Kidney (tissue), 14 donors: Measurements from ENCODE around the gene FBN1. TPM values are rescaled to one million over a fixed set of nuclear protein-coding genes. Genes with fewer than 3 reads are reported as not detected.

Experiments used
- DNase-seq, 5 donors: peaks; one replicate each; pipeline ENCODE4 v3.0.0-alpha.2; 2013 to 2020
- FAIRE-seq: peaks from 2 replicates; lab custom pipeline; 2012; peaks lifted over from hg19 to GRCh38; lab: Jason Lieb, UNC
- H3K27ac ChIP-seq, 2 donors: one replicate each; pipeline ENCODE4 v1.7.0; 2013; ENCODE audit warnings: low read depth in 2 of 2, low read length in 2 of 2, inconsistent platforms in 1 of 2
- H3K27me3 ChIP-seq: one replicate; pipeline ENCODE4 v1.7.1; 2013; ENCODE audit warnings: low read length, inconsistent platforms; ENCODE audit not compliant: control insufficient read depth, insufficient read depth
- H3K36me3 ChIP-seq, 3 donors: one replicate each; pipeline versions ENCODE4 v1.7.0 to v1.7.1; 2013; ENCODE audit warnings: low read length in 3 of 3, control low read depth in 1 of 3, inconsistent platforms in 1 of 3; ENCODE audit not compliant: insufficient read depth in 3 of 3, control insufficient read depth in 2 of 3
- H3K4me1 ChIP-seq, 3 donors: one replicate each; pipeline versions ENCODE4 v1.7.0 to v1.7.1; 2013; ENCODE audit warnings: low read length in 3 of 3, inconsistent platforms in 1 of 3, low read depth in 1 of 3; ENCODE audit not compliant: control insufficient read depth in 2 of 3, insufficient read depth in 2 of 3
- H3K4me3 ChIP-seq, 3 donors: one replicate each; pipeline versions ENCODE4 v1.7.0 to v1.8.1; 2013; ENCODE audit warnings: low read length in 3 of 3, control low read depth in 1 of 3, inconsistent platforms in 1 of 3
- H3K9ac ChIP-seq, 3 donors: one replicate each; pipeline versions ENCODE4 v1.7.0 to v1.7.1; 2013; ENCODE audit warnings: low read length in 3 of 3, control low read depth in 1 of 3, inconsistent platforms in 1 of 3
- H3K9me3 ChIP-seq, 3 donors: one replicate each; pipeline versions ENCODE4 v1.7.0 to v1.7.1; 2013; ENCODE audit warnings: low read length in 3 of 3, control low read depth in 1 of 3, inconsistent platforms in 1 of 3; ENCODE audit not compliant: control insufficient read depth in 2 of 3, insufficient read depth in 1 of 3
- intact Hi-C: fragments of 100-400 bp; cut with DNase I; formaldehyde crosslinking; loops from one replicate; pipeline ENCODE4 v1.11.1; 2022
- polyA plus RNA-seq: library from polyadenylated mRNA; stranded (reverse); fragments of 350-450 nt; fragmentation: Illumina TruSeq; extraction: RNeasy Lipid Tissue Mini Kit (QIAGEN cat#74804); gene quantifications from one replicate; pipeline ENCODE4 v1.2.3, GENCODE V29; 2014; ENCODE audit warnings: low read depth, low replicate concordance; ENCODE audit not compliant: insufficient read depth
- total RNA-seq: library from RNA; stranded (reverse); fragmentation: NEBNext Ultra II Directional; extraction: Animal tissue kit (Norgen Biotek cat#: 25700); gene quantifications from one replicate; pipeline ENCODE4 v1.2.1, GENCODE V29; 2021
- TF ChIP-seq, protein P1 (sequence below): IDR thresholded peaks from 3 replicates; pipeline ENCODE4 v1.5.1; 2012; ENCODE audit warnings: mild to moderate bottlenecking, moderate library complexity, borderline replicate concordance; ENCODE audit not compliant: insufficient read depth; ENCODE audit errors: extremely low read depth
- donor health status: control.
- donor health status: control.
- donor health status: control.
- donor health status: control.
- donor health status: control.
- donor health status: DM: yes; HTN: yes; CAD: no.
- donor health status: Normal renal cell carcinoma (clear cell type).

FBN1 gene
- total and polyA plus RNA-seq, 2 donors from 2014 or later, result 2.4 to 30.8 TPM

DNA sequence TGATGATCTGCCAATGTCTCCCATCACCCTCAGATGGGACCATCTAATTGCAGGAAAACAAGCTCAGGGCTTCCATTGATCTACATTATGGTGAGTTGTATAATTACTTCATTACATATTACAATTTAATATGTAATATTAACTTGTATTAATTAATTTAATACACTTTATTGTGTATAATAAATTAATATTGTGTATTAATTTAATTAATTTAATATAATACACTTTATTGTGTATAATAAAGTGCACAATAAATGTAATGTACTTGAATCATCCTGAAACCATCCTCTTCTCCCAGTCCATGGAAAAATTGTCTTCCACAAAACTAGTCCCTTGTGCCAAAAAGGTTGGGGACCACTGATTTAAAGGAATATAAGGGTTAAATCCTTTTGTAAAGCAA, 123.4 kb downstream of the FBN1 start:
- DNase-seq (no peak), FAIRE-seq (no peak)
- intact Hi-C loops, result no loop called here
- H3K27ac ChIP-seq, result no peak overlapping the region
- no peaks in the 10 kb centered on the region for H3K9me3 ChIP-seq
- no peaks in the 10 kb centered on the region for H3K27me3 ChIP-seq
- no peak overlapping the region for H3K9ac ChIP-seq
- H3K4me1 ChIP-seq, result no peaks in the 10 kb centered on the region
- TF ChIP-seq, protein P1, sequence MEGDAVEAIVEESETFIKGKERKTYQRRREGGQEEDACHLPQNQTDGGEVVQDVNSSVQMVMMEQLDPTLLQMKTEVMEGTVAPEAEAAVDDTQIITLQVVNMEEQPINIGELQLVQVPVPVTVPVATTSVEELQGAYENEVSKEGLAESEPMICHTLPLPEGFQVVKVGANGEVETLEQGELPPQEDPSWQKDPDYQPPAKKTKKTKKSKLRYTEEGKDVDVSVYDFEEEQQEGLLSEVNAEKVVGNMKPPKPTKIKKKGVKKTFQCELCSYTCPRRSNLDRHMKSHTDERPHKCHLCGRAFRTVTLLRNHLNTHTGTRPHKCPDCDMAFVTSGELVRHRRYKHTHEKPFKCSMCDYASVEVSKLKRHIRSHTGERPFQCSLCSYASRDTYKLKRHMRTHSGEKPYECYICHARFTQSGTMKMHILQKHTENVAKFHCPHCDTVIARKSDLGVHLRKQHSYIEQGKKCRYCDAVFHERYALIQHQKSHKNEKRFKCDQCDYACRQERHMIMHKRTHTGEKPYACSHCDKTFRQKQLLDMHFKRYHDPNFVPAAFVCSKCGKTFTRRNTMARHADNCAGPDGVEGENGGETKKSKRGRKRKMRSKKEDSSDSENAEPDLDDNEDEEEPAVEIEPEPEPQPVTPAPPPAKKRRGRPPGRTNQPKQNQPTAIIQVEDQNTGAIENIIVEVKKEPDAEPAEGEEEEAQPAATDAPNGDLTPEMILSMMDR, result no peak
- H3K4me3 ChIP-seq, result no peak overlapping the region
- no peaks in the 10 kb centered on the region for H3K36me3 ChIP-seq

DNA sequence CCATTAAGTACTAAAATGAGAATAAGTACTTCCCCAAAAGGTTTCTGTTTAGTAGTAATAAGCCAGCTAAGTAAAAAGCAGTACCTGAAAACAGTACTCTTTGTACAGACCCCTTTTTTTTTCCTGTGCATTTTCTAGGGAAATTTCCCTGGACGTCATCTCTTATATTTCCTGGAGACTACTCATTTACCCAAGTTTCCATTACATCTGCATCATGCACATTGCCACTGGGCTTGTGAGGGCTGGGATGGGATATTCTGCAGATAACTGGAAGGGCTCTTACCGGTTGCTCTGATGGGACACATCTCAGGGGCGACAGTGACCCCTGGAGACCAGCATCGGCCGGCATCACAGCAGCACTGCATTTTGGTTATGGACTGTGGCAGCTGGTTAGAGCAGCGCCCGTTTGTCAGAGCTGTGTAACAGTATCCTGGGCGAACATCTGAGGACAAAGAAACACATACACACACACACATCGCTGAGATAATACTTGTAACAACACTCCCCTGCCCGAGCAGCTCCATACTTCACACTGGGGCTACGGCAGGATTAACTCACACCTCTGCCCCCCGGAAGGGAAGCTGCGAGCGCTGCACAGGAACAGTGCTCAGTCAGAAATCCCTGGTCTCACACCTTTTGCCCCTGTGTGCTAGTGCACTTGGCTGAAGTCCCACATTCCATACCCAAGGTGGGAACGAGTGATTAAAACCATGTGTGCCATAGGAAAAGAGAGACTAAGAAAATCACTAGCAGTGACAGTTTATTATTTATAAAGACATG, 124.9 kb downstream of the FBN1 start:
- Histone ChIP-seq H3K9me3 (no peaks in the 10 kb centered on the region), H3K4me1 (no peaks in the 10 kb centered on the region), H3K9ac (no peak overlapping the region), H3K27me3 (no peaks in the 10 kb centered on the region), H3K27ac (no peak overlapping the region), H3K4me3 (no peak overlapping the region), H3K36me3 (no peaks in the 10 kb centered on the region)
- DNase-seq, result peak in 1 of 5 donors; percentile 18
- intact Hi-C loops, result no loop called here
- TF ChIP-seq, protein P1, result no peak
- FAIRE-seq, result no peak

DNA sequence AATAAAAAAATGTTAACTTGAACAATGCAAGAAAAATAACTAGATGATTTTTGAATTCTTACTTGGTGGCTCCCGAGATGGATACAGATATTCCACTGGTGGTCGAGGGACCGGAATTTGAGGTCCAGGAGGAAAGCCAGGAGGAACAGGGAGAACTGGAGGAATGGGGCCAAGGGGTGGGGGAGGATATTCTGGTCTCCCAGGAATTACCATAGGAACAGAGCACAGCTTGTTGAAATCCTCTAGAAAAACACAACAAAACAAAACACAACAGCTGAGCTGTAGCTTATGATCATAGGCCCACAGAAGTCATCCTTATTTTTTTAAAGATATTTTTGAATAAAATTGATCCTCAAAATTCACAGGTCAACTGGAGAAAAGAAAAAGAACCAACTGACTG, 129.4 kb downstream of the FBN1 start:
- H3K4me3 ChIP-seq, result no peak overlapping the region
- H3K27me3 ChIP-seq, result no peaks in the 10 kb centered on the region
- no peak for DNase-seq
- TF ChIP-seq, protein P1, result no peak
- H3K27ac ChIP-seq, result no peak overlapping the region
- H3K9ac ChIP-seq, result no peak overlapping the region
- intact Hi-C loops, result no loop called here
- H3K9me3 ChIP-seq, result no peaks in the 10 kb centered on the region
- FAIRE-seq, result no peak
- H3K36me3 ChIP-seq, result no peaks in the 10 kb centered on the region
- no peaks in the 10 kb centered on the region for H3K4me1 ChIP-seq
